Panc1 (cell line): ENCODE data around the gene SLC6A20.

Experiments used
- CTCF ChIP-seq: fragments of 450-650 bp; IDR thresholded peaks from 2 replicates; pipeline ENCODE4 v1.5.1; 2017; ENCODE audit warnings: mild to moderate bottlenecking
- TCF7L2 ChIP-seq: IDR thresholded peaks from 2 replicates; pipeline ENCODE4 v1.6.1; 2011; ENCODE audit warnings: mild to moderate bottlenecking, low read depth, low read length, inconsistent platforms

GRCh38 chr3:45765958-45766357 lies 30.4 kb downstream of the SLC6A20 start:
- TF ChIP-seq CTCF, result no peak
- TF ChIP-seq TCF7L2, result no peak
